PC-3 (cell line): ENCODE measurements around the gene SLC51B. TPM values are rescaled to one million over a fixed set of nuclear protein-coding genes. Genes with fewer than 3 reads are reported as not detected.

Experiments
- ATAC-seq: fragments of 200-7000 bp; cut with Tn5 transposase; 2 replicates; pipeline ENCODE4 v1.9.1; 2020; ENCODE audit warnings: mild to moderate bottlenecking, moderate library complexity
- BruUV-seq: library from RNA; stranded (reverse); fragments of 400-500 nt; replicated peaks from 2 replicates; lab custom pipeline; 2021; lab: Mats Ljungman, UMichigan
- CTCF ChIA-PET: fragments of 300-600 bp; sonication (Branson Sonifier 250); formaldehyde crosslinking; loops from one replicate; lab custom pipeline; 2022; ENCODE audit warnings: antibody characterized with exemption; lab: Charles Lee
- POLR2A ChIA-PET: fragments of 300-600 bp; sonication (Branson Sonifier 250); formaldehyde crosslinking; loops from one replicate; lab custom pipeline; 2022; ENCODE audit warnings: antibody characterized with exemption; ENCODE audit not compliant: unreplicated experiment; lab: Charles Lee
- DNase-seq: peaks from one replicate; pipeline ENCODE4 v3.0.0-alpha.2; 2015
- H2AFZ ChIP-seq: fragments of 300-600 bp; sonication (generic); 2 replicates; pipeline ENCODE4 v1.6.0; 2016; ENCODE audit warnings: antibody characterized with exemption, low read length
- H3F3A ChIP-seq: fragments of 300-600 bp; sonication (generic); one replicate; pipeline ENCODE4 v1.6.0; 2017; ENCODE audit warnings: antibody characterized with exemption, low read length, control low read depth, mild to moderate bottlenecking; ENCODE audit not compliant: unreplicated experiment
- H3K27ac ChIP-seq: fragments of 300-600 bp; sonication (generic); 2 replicates; pipeline ENCODE4 v1.5.1; 2016; ENCODE audit warnings: mild to moderate bottlenecking, low read length
- H3K27me3 ChIP-seq: fragments of 300-600 bp; sonication (generic); 2 replicates; pipeline ENCODE4 v1.6.1; 2016; ENCODE audit warnings: low read length, mixed read lengths
- H3K36me3 ChIP-seq: fragments of 300-600 bp; sonication (generic); 2 replicates; pipeline ENCODE4 v1.6.1; 2016; ENCODE audit warnings: low read depth, mixed run types, low read length, mixed read lengths
- H3K4me1 ChIP-seq: fragments of 300-600 bp; sonication (generic); 2 replicates; pipeline ENCODE4 v1.5.1; 2016; ENCODE audit warnings: low read length; ENCODE audit not compliant: insufficient read depth
- H3K4me2 ChIP-seq: fragments of 300-600 bp; sonication (generic); 2 replicates; pipeline ENCODE4 v1.6.0; 2016; ENCODE audit warnings: low read length
- H3K4me3 ChIP-seq: fragments of 300-600 bp; sonication (generic); 2 replicates; pipeline ENCODE4 v1.5.1; 2016; ENCODE audit warnings: mild to moderate bottlenecking, low read length, mixed read lengths
- H3K79me2 ChIP-seq: fragments of 300-600 bp; sonication (generic); 2 replicates; pipeline ENCODE4 v1.6.1; 2017; ENCODE audit warnings: low read length, mixed read lengths
- H3K9ac ChIP-seq: fragments of 300-600 bp; sonication (generic); 2 replicates; pipeline ENCODE4 v1.6.0; 2016; ENCODE audit warnings: mild to moderate bottlenecking, low read length
- H3K9me2 ChIP-seq: fragments of 300-600 bp; sonication (generic); replicated peaks from 2 replicates; pipeline ENCODE4 v1.6.1; 2016; ENCODE audit warnings: mixed run types, low read length, mixed read lengths
- H3K9me3 ChIP-seq: fragments of 300-600 bp; sonication (generic); 2 replicates; pipeline ENCODE4 v1.6.1; 2016; ENCODE audit warnings: low read length, mixed read lengths
- H4K20me1 ChIP-seq: fragments of 300-600 bp; sonication (generic); 2 replicates; pipeline ENCODE4 v1.6.1; 2016; ENCODE audit warnings: low read length, mixed read lengths
- EZH2 ChIP-seq: fragments of 300-600 bp; sonication (generic); IDR thresholded peaks from one replicate; pipeline ENCODE4 v1.6.1; 2017; ENCODE audit warnings: antibody characterized with exemption, mild to moderate bottlenecking, low read length; ENCODE audit not compliant: unreplicated experiment
- EZH2phosphoT487 ChIP-seq: fragments of 300-600 bp; sonication (generic); IDR thresholded peaks from 2 replicates; pipeline ENCODE4 v1.6.1; 2018; ENCODE audit warnings: mild to moderate bottlenecking, antibody characterized with exemption, low read length, borderline replicate concordance
- intact Hi-C: fragments of 100-400 bp; cut with micrococcal nuclease; formaldehyde crosslinking; loops from 2 replicates; pipeline ENCODE4 v1.9.0; 2023
- total RNA-seq: library from RNA; depleted of rRNA; stranded (reverse); fragments of >200 nt; gene quantifications from 2 replicates; pipeline ENCODE4 v1.2.3, GENCODE V29; 2014
- TF ChIP-seq, protein P1 (sequence below): fragments of 300-600 bp; sonication (generic); conservative IDR thresholded peaks from 2 replicates; pipeline ENCODE4 v1.5.1; 2017; ENCODE audit warnings: antibody characterized with exemption, low read depth, mild to moderate bottlenecking, low read length

Gene SLC51B
- total RNA-seq, 1 experiment from 2014 or later: not detected

DNA sequence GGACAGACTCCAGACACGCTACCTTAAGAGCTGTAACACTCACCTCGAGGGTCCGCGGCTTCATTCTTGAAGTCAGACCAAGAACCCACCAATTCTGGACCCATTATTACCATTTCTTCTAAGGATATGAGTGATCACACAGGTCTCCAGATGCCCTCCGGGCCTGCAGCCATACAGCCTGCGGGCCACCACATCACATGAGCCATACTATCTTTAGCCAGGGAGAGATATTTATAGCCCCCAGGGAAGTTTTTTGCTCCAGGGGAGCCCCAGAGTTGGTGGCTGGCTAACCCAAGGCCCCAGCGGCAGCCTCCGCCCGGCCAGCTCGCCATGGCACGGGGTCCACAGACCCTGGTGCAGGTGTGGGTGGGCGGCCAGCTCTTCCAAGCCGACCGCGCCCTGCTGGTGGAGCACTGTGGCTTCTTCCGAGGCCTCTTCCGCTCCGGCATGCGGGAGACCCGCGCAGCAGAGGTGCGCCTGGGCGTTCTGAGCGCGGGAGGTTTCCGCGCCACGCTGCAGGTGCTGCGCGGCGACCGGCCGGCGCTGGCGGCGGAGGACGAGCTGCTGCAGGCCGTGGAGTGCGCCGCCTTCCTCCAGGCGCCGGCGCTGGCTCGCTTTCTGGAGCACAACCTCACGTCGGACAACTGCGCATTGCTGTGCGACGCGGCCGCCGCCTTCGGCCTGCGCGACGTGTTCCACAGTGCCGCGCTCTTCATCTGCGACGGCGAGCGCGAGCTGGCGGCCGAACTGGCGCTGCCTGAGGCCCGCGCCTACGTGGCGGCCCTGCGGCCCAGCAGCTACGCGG lies 31.5 kb downstream of the SLC51B start, which contains the start of gene KBTBD13:
Gene KBTBD13 (plus strand): TSS at position 261 of the 805 bp plus-strand sequence. CDS start 70 bp downstream, at position 331.
- Histone ChIP-seq H4K20me1 (no peaks in the 10 kb centered on the region), H3K79me2 (no peaks in the 10 kb centered on the region), H3K9ac (no peak within 1 kb of the TSS), H3K4me3 (no peak within 1 kb of the TSS), H3K36me3 (no peaks in the 10 kb centered on the region), H3K27me3 (no peaks in the 10 kb centered on the region), H3K4me2 (no peak within 1 kb of the TSS), H3K4me1 (no peaks in the 10 kb centered on the region), H3K9me2 (no peaks in the 10 kb centered on the region), H3K27ac (no peak within 1 kb of the TSS), H3F3A (no peaks in the 10 kb centered on the region), H3K9me3 (no peaks in the 10 kb centered on the region), H2AFZ (no peak within 1 kb of the TSS)
- TF ChIP-seq EZH2phosphoT487: no peak
- TF ChIP-seq EZH2: no peak
- TF ChIP-seq, protein P1, sequence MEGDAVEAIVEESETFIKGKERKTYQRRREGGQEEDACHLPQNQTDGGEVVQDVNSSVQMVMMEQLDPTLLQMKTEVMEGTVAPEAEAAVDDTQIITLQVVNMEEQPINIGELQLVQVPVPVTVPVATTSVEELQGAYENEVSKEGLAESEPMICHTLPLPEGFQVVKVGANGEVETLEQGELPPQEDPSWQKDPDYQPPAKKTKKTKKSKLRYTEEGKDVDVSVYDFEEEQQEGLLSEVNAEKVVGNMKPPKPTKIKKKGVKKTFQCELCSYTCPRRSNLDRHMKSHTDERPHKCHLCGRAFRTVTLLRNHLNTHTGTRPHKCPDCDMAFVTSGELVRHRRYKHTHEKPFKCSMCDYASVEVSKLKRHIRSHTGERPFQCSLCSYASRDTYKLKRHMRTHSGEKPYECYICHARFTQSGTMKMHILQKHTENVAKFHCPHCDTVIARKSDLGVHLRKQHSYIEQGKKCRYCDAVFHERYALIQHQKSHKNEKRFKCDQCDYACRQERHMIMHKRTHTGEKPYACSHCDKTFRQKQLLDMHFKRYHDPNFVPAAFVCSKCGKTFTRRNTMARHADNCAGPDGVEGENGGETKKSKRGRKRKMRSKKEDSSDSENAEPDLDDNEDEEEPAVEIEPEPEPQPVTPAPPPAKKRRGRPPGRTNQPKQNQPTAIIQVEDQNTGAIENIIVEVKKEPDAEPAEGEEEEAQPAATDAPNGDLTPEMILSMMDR: no peak
- ATAC-seq: no peak
- DNase-seq: no peak
- intact Hi-C loops: no loop called here
- no TSS peak for BruUV-seq
- POLR2A ChIA-PET: no interaction called here
- CTCF ChIA-PET: no interaction called here

DNA sequence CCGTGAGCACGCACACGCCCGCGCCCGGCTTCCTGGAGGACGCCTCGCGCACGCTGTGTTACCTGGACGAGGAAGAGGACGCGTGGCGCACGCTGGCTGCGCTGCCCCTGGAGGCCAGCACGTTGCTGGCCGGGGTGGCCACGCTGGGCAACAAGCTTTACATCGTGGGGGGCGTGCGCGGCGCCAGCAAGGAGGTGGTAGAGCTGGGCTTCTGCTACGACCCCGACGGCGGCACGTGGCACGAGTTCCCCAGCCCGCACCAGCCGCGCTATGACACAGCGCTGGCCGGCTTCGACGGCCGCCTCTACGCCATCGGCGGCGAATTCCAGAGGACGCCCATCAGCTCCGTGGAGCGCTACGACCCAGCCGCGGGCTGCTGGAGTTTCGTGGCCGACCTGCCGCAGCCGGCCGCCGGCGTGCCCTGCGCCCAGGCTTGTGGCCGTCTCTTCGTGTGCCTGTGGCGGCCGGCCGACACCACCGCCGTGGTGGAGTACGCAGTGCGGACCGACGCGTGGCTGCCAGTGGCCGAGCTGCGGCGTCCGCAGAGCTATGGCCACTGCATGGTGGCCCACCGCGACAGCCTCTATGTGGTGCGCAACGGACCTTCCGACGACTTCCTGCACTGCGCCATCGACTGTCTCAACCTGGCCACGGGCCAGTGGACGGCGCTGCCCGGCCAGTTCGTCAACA lies 32.2 kb downstream of the SLC51B start:
- no peak overlapping the region for H2AFZ ChIP-seq
- no peaks in the 10 kb centered on the region for H4K20me1 ChIP-seq
- H3K4me3 ChIP-seq: no peak overlapping the region
- no peaks in the 10 kb centered on the region for H3K9me3 ChIP-seq
- H3K9me2 ChIP-seq: no peaks in the 10 kb centered on the region
- H3K27me3 ChIP-seq: no peaks in the 10 kb centered on the region
- no peaks in the 10 kb centered on the region for H3K4me1 ChIP-seq
- BruUV-seq: no TSS peak
- H3K27ac ChIP-seq: no peak overlapping the region
- ATAC-seq: no peak
- H3F3A ChIP-seq: no peaks in the 10 kb centered on the region
- no peak overlapping the region for H3K9ac ChIP-seq
- POLR2A ChIA-PET: no interaction called here
- H3K79me2 ChIP-seq: no peaks in the 10 kb centered on the region
- intact Hi-C loops: no loop called here
- no peaks in the 10 kb centered on the region for H3K36me3 ChIP-seq
- no peak for DNase-seq
- TF ChIP-seq, protein P1: no peak
- no peak for TF ChIP-seq EZH2
- TF ChIP-seq EZH2phosphoT487: no peak
- CTCF ChIA-PET: no interaction called here
- no peak overlapping the region for H3K4me2 ChIP-seq
